WTC11 (cell line): Measurements from ENCODE around the gene ATP6V1G2. TPM values are rescaled to one million over a fixed set of nuclear protein-coding genes. Genes with fewer than 3 reads are reported as not detected.

Experiments used
- CREM ChIP-seq: sonication (generic); formaldehyde crosslinking; IDR thresholded peaks from 2 replicates; pipeline ENCODE4 v1.8.1; 2022; ENCODE audit warnings: mild to moderate bottlenecking, missing genetic modification reagents, moderate library complexity
- EMX1 ChIP-seq: fragments of 250-450 bp; sonication (Bioruptor Pico); IDR thresholded peaks from 2 replicates; pipeline ENCODE4 v1.8.0; 2021; ENCODE audit warnings: mild to moderate bottlenecking
- GTF2I ChIP-seq: fragments of 250-450 bp; sonication (Bioruptor Pico); conservative IDR thresholded peaks from 2 replicates; pipeline ENCODE4 v1.4.0; 2021; ENCODE audit warnings: mild to moderate bottlenecking
- IRF2 ChIP-seq: sonication (generic); formaldehyde crosslinking; IDR thresholded peaks from 2 replicates; pipeline ENCODE4 v1.8.0; 2022; ENCODE audit warnings: low read depth, missing genetic modification reagents, borderline replicate concordance
- KAT7 ChIP-seq: sonication (generic); formaldehyde crosslinking; IDR thresholded peaks from 2 replicates; pipeline ENCODE4 v1.8.1; 2023; ENCODE audit warnings: missing genetic modification reagents, mild to moderate bottlenecking, borderline replicate concordance
- NFATC4 ChIP-seq: fragments of 250-450 bp; sonication (Bioruptor Pico); IDR thresholded peaks from 2 replicates; pipeline ENCODE4 v1.9.0; 2021; ENCODE audit warnings: mild to moderate bottlenecking
- PRRX2 ChIP-seq: fragments of 250-450 bp; sonication (Bioruptor Pico); IDR thresholded peaks from 2 replicates; pipeline ENCODE4 v1.8.0; 2021; ENCODE audit warnings: mild to moderate bottlenecking
- TCF7 ChIP-seq: sonication (generic); formaldehyde crosslinking; IDR thresholded peaks from 2 replicates; pipeline ENCODE4 v1.8.0; 2022; ENCODE audit warnings: mild to moderate bottlenecking, low read depth, missing genetic modification reagents, moderate library complexity
- ZBTB21 ChIP-seq: sonication (generic); formaldehyde crosslinking; IDR thresholded peaks from 2 replicates; pipeline ENCODE4 v1.8.1; 2023; ENCODE audit warnings: mild to moderate bottlenecking, missing genetic modification reagents, borderline replicate concordance
- ZNF232 ChIP-seq: sonication (generic); formaldehyde crosslinking; IDR thresholded peaks from 2 replicates; pipeline ENCODE4 v1.8.0; 2022; ENCODE audit warnings: mild to moderate bottlenecking, missing genetic modification reagents
- ZNF671 ChIP-seq: fragments of 250-450 bp; sonication (Bioruptor Pico); IDR thresholded peaks from 2 replicates; pipeline ENCODE4 v1.8.0; 2021; ENCODE audit warnings: mild to moderate bottlenecking
- total RNA-seq: library from RNA; stranded (reverse); gene quantifications from 3 replicates; pipeline ENCODE4 v1.2.3, GENCODE V29; 2021
- TF ChIP-seq, protein P1 (sequence below): fragments of 250-450 bp; sonication (Bioruptor Pico); IDR thresholded peaks from 2 replicates; pipeline ENCODE4 v1.9.0; 2021; ENCODE audit warnings: mild to moderate bottlenecking
- TF ChIP-seq, protein P2 (sequence below): fragments of 250-450 bp; sonication (Bioruptor Pico); IDR thresholded peaks from 2 replicates; pipeline ENCODE4 v2.1.2; 2022; ENCODE audit warnings: mild to moderate bottlenecking, moderate library complexity
- TF ChIP-seq, protein P3 (sequence below): sonication (generic); formaldehyde crosslinking; IDR thresholded peaks from 2 replicates; pipeline ENCODE4 v1.8.1; 2022; ENCODE audit warnings: low read depth, mild to moderate bottlenecking, moderate library complexity, missing genetic modification reagents, borderline replicate concordance
- TF ChIP-seq, protein P4 (sequence below): sonication (generic); formaldehyde crosslinking; IDR thresholded peaks from 2 replicates; pipeline ENCODE4 v1.8.0; 2023; ENCODE audit warnings: mild to moderate bottlenecking, missing genetic modification reagents
- TF ChIP-seq, protein P5 (sequence below): fragments of 250-450 bp; sonication (Bioruptor Pico); conservative IDR thresholded peaks from 2 replicates; pipeline ENCODE4 v1.9.0; 2021; ENCODE audit warnings: mild to moderate bottlenecking
- TF ChIP-seq, protein P6 (sequence below): fragments of 250-450 bp; sonication (Bioruptor Pico); IDR thresholded peaks from 2 replicates; pipeline ENCODE4 v1.9.0; 2021; ENCODE audit warnings: mild to moderate bottlenecking, borderline replicate concordance
- TF ChIP-seq, protein P7 (sequence below): sonication (generic); formaldehyde crosslinking; IDR thresholded peaks from 2 replicates; pipeline ENCODE4 v1.8.0; 2022; ENCODE audit warnings: mild to moderate bottlenecking, missing genetic modification reagents

Gene ATP6V1G2
- total RNA-seq, 1 experiment from 2014 or later: 4.0 TPM

DNA sequence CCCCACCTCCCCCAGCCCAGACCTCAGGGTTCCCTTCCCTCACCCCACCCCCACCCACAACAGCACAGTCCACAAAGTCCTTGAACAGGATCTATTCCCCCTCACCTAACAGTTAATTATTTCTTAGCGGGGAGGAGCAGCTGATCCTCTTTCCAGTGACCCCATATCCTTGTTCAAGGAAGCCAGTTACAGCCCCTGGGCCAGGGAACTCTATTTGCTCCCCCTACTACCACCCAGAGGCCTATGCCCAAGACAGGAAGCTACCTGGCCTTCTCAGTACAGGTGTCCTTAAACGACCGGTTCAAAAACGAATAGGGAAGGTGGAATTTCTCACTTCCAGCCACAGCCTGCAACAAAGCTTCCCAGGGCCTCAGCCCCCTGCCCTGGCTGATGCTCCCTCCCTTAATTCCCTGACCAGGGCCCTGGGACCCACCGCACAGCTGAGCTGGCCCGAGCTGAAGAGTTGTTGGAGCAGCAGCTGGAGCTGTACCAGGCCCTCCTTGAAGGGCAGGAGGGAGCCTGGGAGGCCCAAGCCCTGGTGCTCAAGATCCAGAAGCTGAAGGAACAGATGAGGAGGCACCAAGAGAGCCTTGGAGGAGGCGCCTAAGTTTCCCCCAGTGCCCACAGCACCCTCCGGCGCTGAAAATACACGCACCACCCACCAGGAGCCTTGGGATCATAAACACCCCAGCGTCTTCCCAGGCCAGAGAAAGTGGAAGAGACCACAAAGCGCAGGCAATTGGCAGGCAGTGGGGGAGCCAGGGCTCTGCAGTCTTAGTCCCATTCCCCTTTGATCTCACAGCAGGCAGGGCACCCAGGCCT lies 16.9 kb downstream of the ATP6V1G2 start (continued):
- TF ChIP-seq, protein P1, sequence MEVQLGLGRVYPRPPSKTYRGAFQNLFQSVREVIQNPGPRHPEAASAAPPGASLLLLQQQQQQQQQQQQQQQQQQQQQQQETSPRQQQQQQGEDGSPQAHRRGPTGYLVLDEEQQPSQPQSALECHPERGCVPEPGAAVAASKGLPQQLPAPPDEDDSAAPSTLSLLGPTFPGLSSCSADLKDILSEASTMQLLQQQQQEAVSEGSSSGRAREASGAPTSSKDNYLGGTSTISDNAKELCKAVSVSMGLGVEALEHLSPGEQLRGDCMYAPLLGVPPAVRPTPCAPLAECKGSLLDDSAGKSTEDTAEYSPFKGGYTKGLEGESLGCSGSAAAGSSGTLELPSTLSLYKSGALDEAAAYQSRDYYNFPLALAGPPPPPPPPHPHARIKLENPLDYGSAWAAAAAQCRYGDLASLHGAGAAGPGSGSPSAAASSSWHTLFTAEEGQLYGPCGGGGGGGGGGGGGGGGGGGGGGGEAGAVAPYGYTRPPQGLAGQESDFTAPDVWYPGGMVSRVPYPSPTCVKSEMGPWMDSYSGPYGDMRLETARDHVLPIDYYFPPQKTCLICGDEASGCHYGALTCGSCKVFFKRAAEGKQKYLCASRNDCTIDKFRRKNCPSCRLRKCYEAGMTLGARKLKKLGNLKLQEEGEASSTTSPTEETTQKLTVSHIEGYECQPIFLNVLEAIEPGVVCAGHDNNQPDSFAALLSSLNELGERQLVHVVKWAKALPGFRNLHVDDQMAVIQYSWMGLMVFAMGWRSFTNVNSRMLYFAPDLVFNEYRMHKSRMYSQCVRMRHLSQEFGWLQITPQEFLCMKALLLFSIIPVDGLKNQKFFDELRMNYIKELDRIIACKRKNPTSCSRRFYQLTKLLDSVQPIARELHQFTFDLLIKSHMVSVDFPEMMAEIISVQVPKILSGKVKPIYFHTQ (CRISPR knock-in tag): peak; percentile 74; the same call in 1 of the 2 replicates
- TF ChIP-seq IRF2 (CRISPR knock-in tag): no peak
- TF ChIP-seq, protein P2, sequence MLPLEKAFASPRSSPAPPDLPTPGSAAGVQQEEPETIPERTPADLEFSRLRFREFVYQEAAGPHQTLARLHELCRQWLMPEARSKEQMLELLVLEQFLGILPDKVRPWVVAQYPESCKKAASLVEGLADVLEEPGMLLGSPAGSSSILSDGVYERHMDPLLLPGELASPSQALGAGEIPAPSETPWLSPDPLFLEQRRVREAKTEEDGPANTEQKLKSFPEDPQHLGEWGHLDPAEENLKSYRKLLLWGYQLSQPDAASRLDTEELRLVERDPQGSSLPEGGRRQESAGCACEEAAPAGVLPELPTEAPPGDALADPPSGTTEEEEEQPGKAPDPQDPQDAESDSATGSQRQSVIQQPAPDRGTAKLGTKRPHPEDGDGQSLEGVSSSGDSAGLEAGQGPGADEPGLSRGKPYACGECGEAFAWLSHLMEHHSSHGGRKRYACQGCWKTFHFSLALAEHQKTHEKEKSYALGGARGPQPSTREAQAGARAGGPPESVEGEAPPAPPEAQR: no peak
- peak; percentile 78; the same call in 1 of the 2 replicates for TF ChIP-seq EMX1 (CRISPR knock-in tag)
- 0 out of 2 replicates have a peak, but pooled peaks have one; percentile 67 for TF ChIP-seq NFATC4
- TF ChIP-seq ZBTB21 (CRISPR knock-in tag): no peak
- TF ChIP-seq TCF7: no peak
- TF ChIP-seq KAT7 (CRISPR knock-in tag): no peak
- TF ChIP-seq, protein P3, sequence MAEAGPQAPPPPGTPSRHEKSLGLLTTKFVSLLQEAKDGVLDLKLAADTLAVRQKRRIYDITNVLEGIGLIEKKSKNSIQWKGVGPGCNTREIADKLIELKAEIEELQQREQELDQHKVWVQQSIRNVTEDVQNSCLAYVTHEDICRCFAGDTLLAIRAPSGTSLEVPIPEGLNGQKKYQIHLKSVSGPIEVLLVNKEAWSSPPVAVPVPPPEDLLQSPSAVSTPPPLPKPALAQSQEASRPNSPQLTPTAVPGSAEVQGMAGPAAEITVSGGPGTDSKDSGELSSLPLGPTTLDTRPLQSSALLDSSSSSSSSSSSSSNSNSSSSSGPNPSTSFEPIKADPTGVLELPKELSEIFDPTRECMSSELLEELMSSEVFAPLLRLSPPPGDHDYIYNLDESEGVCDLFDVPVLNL (CRISPR knock-in tag): no peak
- no peak for TF ChIP-seq GTF2I (CRISPR knock-in tag)
- TF ChIP-seq CREM: no peak
- TF ChIP-seq ZNF232 (CRISPR knock-in tag): no peak
- TF ChIP-seq PRRX2: peak; percentile 53
- TF ChIP-seq, protein P4, sequence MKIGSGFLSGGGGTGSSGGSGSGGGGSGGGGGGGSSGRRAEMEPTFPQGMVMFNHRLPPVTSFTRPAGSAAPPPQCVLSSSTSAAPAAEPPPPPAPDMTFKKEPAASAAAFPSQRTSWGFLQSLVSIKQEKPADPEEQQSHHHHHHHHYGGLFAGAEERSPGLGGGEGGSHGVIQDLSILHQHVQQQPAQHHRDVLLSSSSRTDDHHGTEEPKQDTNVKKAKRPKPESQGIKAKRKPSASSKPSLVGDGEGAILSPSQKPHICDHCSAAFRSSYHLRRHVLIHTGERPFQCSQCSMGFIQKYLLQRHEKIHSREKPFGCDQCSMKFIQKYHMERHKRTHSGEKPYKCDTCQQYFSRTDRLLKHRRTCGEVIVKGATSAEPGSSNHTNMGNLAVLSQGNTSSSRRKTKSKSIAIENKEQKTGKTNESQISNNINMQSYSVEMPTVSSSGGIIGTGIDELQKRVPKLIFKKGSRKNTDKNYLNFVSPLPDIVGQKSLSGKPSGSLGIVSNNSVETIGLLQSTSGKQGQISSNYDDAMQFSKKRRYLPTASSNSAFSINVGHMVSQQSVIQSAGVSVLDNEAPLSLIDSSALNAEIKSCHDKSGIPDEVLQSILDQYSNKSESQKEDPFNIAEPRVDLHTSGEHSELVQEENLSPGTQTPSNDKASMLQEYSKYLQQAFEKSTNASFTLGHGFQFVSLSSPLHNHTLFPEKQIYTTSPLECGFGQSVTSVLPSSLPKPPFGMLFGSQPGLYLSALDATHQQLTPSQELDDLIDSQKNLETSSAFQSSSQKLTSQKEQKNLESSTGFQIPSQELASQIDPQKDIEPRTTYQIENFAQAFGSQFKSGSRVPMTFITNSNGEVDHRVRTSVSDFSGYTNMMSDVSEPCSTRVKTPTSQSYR (CRISPR knock-in tag): no peak
- TF ChIP-seq, protein P5, sequence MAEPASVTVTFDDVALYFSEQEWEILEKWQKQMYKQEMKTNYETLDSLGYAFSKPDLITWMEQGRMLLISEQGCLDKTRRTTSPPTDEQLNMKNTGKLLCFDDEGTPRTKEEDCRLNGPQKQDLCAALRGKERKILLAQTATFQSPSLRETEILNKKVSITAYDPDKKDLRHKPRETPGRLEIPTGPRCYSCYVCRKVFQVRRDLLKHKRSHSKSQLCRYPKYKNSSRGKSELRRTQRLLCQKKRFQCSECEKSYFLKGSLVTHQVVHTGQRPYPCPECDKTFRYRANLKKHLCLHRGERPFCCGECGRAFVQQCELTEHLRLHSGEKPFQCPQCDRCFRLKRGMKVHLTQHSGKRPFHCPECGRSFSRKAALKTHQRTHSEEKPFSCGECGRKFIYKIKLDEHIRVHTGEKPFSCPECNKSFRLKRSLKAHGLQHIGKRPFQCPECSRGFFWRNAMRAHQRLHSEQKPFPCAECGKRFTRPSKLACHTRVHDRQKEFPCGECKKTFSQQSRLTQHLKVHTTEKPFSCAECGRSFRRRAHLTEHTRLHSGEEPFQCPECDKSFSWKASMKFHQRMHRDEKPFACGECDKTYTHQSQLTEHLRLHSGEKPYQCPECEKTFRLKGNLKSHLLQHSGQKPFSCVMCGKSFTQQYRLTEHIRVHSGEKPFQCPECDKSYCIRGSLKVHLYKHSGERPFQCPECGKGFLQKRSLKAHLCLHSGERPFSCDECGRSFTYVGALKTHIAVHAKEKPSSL (CRISPR knock-in tag): peak; percentile 66; the same call in 1 of the 2 replicates
- TF ChIP-seq, protein P6, sequence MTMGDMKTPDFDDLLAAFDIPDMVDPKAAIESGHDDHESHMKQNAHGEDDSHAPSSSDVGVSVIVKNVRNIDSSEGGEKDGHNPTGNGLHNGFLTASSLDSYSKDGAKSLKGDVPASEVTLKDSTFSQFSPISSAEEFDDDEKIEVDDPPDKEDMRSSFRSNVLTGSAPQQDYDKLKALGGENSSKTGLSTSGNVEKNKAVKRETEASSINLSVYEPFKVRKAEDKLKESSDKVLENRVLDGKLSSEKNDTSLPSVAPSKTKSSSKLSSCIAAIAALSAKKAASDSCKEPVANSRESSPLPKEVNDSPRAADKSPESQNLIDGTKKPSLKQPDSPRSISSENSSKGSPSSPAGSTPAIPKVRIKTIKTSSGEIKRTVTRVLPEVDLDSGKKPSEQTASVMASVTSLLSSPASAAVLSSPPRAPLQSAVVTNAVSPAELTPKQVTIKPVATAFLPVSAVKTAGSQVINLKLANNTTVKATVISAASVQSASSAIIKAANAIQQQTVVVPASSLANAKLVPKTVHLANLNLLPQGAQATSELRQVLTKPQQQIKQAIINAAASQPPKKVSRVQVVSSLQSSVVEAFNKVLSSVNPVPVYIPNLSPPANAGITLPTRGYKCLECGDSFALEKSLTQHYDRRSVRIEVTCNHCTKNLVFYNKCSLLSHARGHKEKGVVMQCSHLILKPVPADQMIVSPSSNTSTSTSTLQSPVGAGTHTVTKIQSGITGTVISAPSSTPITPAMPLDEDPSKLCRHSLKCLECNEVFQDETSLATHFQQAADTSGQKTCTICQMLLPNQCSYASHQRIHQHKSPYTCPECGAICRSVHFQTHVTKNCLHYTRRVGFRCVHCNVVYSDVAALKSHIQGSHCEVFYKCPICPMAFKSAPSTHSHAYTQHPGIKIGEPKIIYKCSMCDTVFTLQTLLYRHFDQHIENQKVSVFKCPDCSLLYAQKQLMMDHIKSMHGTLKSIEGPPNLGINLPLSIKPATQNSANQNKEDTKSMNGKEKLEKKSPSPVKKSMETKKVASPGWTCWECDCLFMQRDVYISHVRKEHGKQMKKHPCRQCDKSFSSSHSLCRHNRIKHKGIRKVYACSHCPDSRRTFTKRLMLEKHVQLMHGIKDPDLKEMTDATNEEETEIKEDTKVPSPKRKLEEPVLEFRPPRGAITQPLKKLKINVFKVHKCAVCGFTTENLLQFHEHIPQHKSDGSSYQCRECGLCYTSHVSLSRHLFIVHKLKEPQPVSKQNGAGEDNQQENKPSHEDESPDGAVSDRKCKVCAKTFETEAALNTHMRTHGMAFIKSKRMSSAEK (CRISPR knock-in tag): peak; percentile 71; the same call in 1 of the 2 replicates
- TF ChIP-seq ZNF671 (CRISPR knock-in tag): peak; percentile 41
- TF ChIP-seq, protein P7, sequence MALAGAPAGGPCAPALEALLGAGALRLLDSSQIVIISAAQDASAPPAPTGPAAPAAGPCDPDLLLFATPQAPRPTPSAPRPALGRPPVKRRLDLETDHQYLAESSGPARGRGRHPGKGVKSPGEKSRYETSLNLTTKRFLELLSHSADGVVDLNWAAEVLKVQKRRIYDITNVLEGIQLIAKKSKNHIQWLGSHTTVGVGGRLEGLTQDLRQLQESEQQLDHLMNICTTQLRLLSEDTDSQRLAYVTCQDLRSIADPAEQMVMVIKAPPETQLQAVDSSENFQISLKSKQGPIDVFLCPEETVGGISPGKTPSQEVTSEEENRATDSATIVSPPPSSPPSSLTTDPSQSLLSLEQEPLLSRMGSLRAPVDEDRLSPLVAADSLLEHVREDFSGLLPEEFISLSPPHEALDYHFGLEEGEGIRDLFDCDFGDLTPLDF (CRISPR knock-in tag): no peak
- TF ChIP-seq, all 79 proteins: peak for 8
